HG03439 (cell line): Measurements from ENCODE around the gene TTLL4.

Source experiments
- ATAC-seq: cut with Tn5 transposase; IDR thresholded peaks from one replicate; pipeline ENCODE4 v1.9.1; 2021; ENCODE audit warnings: mild to moderate bottlenecking, moderate library complexity; ENCODE audit not compliant: unreplicated experiment

The TTLL4 gene

GRCh38 chr2:218780851-218781690, 70.4 kb downstream of the TTLL4 start:
- no peak for ATAC-seq

GRCh38 chr2:218781691-218782527, 71.3 kb downstream of the TTLL4 start, which contains the start of gene CYP27A1:
Gene CYP27A1 (plus strand): TSS chr2:218782147. CDS start chr2:218782183, 36 bp downstream.
- ATAC-seq = no peak

- ATAC-seq = no peak
Measured at GRCh38 chr2:218782528-218782844, 71.9 kb downstream of the TTLL4 start.

- ATAC-seq = no peak
Measured at GRCh38 chr2:218783688-218784087, 73.1 kb downstream of the TTLL4 start.

GRCh38 chr2:218785103-218785502, 74.5 kb downstream of the TTLL4 start:
- no peak for ATAC-seq

- no peak for ATAC-seq
Measured at GRCh38 chr2:218786133-218786532, 75.5 kb downstream of the TTLL4 start.

GRCh38 chr2:218788529-218789255, 78.1 kb downstream of the TTLL4 start:
- ATAC-seq = no peak

GRCh38 chr2:218792433-218792832, 81.8 kb downstream of the TTLL4 start:
- ATAC-seq = no peak

- ATAC-seq = no peak
Measured at GRCh38 chr2:218796691-218797090, 86.1 kb downstream of the TTLL4 start.

- no peak for ATAC-seq
Measured at GRCh38 chr2:218798767-218799504, 88.3 kb downstream of the TTLL4 start.

GRCh38 chr2:218799990-218800389, 89.4 kb downstream of the TTLL4 start:
- ATAC-seq = no peak

GRCh38 chr2:218802386-218802994, 91.9 kb downstream of the TTLL4 start:
- ATAC-seq = no peak

GRCh38 chr2:218804817-218805216, 94.2 kb downstream of the TTLL4 start:
- ATAC-seq = no peak
